HepG2 (cell line): ENCODE data around the gene NFKBIZ. TPM values are rescaled to one million over a fixed set of nuclear protein-coding genes. Genes with fewer than 3 reads are reported as not detected.

Source experiments
- ATAC-seq: fragments of 200-7000 bp; cut with Tn5 transposase; 3 replicates; pipeline ENCODE4 v1.9.1; 2020; ENCODE audit warnings: mild to moderate bottlenecking, moderate library complexity
- BruUV-seq: library from RNA; stranded (reverse); fragments of 400-500 nt; replicated peaks from 2 replicates; lab custom pipeline; 2021; lab: Mats Ljungman, UMichigan
- CTCF ChIA-PET: fragments of 300-600 bp; formaldehyde crosslinking; extraction: SDS; loops from one replicate; lab custom pipeline; 2021; ENCODE audit warnings: low total read pairs, inconsistent platforms, low intra/inter-chr PET ratio; lab: Yijun Ruan, JAX
- POLR2A ChIA-PET: fragments of 350-600 bp; sonication (Branson Sonifier 250); formaldehyde crosslinking; loops from one replicate; lab custom pipeline; 2020; ENCODE audit warnings: antibody characterized with exemption, inconsistent platforms; lab: Yijun Ruan, JAX
- DNase-seq: peaks from one replicate; pipeline ENCODE4 v3.0.0-alpha.2; 2015; ENCODE audit warnings: low spot score
- FAIRE-seq: peaks from 3 replicates; lab custom pipeline; 2011; peaks lifted over from hg19 to GRCh38; lab: Jason Lieb, UNC
- H2AFZ ChIP-seq: one replicate; pipeline ENCODE4 v1.6.1; 2011; ENCODE audit warnings: low read length, inconsistent platforms
- H3K27ac ChIP-seq: fragments of 300-600 bp; 3 replicates; pipeline ENCODE4 v1.8.0; 2011; ENCODE audit warnings: mixed run types, mild to moderate bottlenecking, mixed read lengths, low read length, inconsistent platforms; ENCODE audit not compliant: insufficient read depth; ENCODE audit errors: extremely low read length
- H3K27me3 ChIP-seq, 2 experiments: fragments of 200-600 bp in 1 of 2; 2 replicates in 1 of 2; 3 replicates in 1 of 2; pipeline versions ENCODE4 v1.6.0 to v1.8.0; 2011; ENCODE audit warnings: low read length in 2 of 2, mild to moderate bottlenecking in 2 of 2, moderate library complexity in 2 of 2, inconsistent platforms in 1 of 2; ENCODE audit not compliant: insufficient read depth in 2 of 2, control insufficient read depth in 1 of 2
- H3K36me3 ChIP-seq, 2 experiments: fragments of 200-600 bp in 1 of 2; replicated peaks in 1 of 2; 2 replicates in 1 of 2; 3 replicates in 1 of 2; pipeline versions ENCODE4 v1.5.1 to v1.8.0; 2011; ENCODE audit warnings: low read length in 2 of 2, inconsistent platforms in 1 of 2; ENCODE audit not compliant: insufficient read depth in 2 of 2, control insufficient read depth in 1 of 2
- H3K4me1 ChIP-seq: 2 replicates; pipeline ENCODE4 v1.5.1; 2012; ENCODE audit warnings: low read length, inconsistent platforms; ENCODE audit not compliant: insufficient read depth
- H3K4me2 ChIP-seq: 2 replicates; pipeline ENCODE4 v1.6.0; 2011; ENCODE audit warnings: low read depth, low read length, inconsistent platforms
- H3K4me3 ChIP-seq, 3 experiments: fragments of 200-600 bp in 1 of 3; sonication (generic), shearing (Covaris generic) in 1 of 3; replicated peaks in 1 of 3; 2 replicates each; pipeline ENCODE4 v1.5.1; 2011 to 2016; ENCODE audit warnings: low read length in 3 of 3, inconsistent platforms in 2 of 3, low read depth in 2 of 3, mild to moderate bottlenecking in 2 of 3, control low read depth in 1 of 3, mixed read lengths in 1 of 3; ENCODE audit not compliant: insufficient read depth in 1 of 3
- H3K79me2 ChIP-seq: one replicate; pipeline ENCODE4 v1.6.1; 2011; ENCODE audit warnings: low read length, inconsistent platforms; ENCODE audit not compliant: insufficient read depth
- H3K9ac ChIP-seq: 2 replicates; pipeline ENCODE4 v1.6.0; 2011; ENCODE audit warnings: mild to moderate bottlenecking, low read depth, low read length, inconsistent platforms; ENCODE audit not compliant: insufficient read depth
- H3K9me3 ChIP-seq: 2 replicates; pipeline ENCODE4 v1.5.1; 2012; ENCODE audit warnings: mild to moderate bottlenecking, low read length
- H4K20me1 ChIP-seq: 2 replicates; pipeline ENCODE4 v1.6.0; 2011; ENCODE audit warnings: inconsistent platforms, mild to moderate bottlenecking, low read length, moderate library complexity; ENCODE audit not compliant: insufficient read depth
- IKZF4 ChIP-seq: sonication (generic); formaldehyde crosslinking; IDR thresholded peaks from 2 replicates; pipeline ENCODE4 v1.5.1; 2020; ENCODE audit warnings: borderline replicate concordance, mild to moderate bottlenecking, low read depth, missing genetic modification reagents; ENCODE audit errors: not compliant biosample characterization
- KDM6A ChIP-seq: IDR thresholded peaks from 2 replicates; pipeline ENCODE4 v1.6.1; 2016; ENCODE audit warnings: low read depth
- MYNN ChIP-seq: sonication (generic); formaldehyde crosslinking; IDR thresholded peaks from 2 replicates; pipeline ENCODE4 v1.4.0; 2020; ENCODE audit warnings: mild to moderate bottlenecking, low read depth, missing genetic modification reagents
- SP140L ChIP-seq: sonication (generic); formaldehyde crosslinking; IDR thresholded peaks from 2 replicates; pipeline ENCODE4 v1.4.0; 2020; ENCODE audit warnings: missing genetic modification reagents, borderline replicate concordance
- SUZ12 ChIP-seq: fragments of 150-350 bp; IDR thresholded peaks from 2 replicates; pipeline ENCODE4 v1.6.1; 2014; ENCODE audit warnings: low read depth, low read length
- ZNF609 ChIP-seq: sonication (generic); formaldehyde crosslinking; IDR thresholded peaks from 2 replicates; pipeline ENCODE4 v1.4.0; 2020; ENCODE audit warnings: mild to moderate bottlenecking, missing genetic modification reagents, borderline replicate concordance
- ZNF776 ChIP-seq: sonication (generic); formaldehyde crosslinking; IDR thresholded peaks from 2 replicates; pipeline ENCODE4 v1.4.0; 2020; ENCODE audit warnings: mild to moderate bottlenecking, missing genetic modification reagents
- WGBS: methylation state at CpG from one replicate; pipeline ENCODE4 v1.1.6; 2017; ENCODE audit warnings: low lambda C conversion rate; 5-methylcytosine and 5-hydroxymethylcytosine counted together
- in situ Hi-C: cut with HindIII; loops from 2 replicates; pipeline ENCODE4 v1.10.0; 2017; ENCODE audit warnings: low pct_unique_long_range_greater_than_20kb; ENCODE audit not compliant: extremely low pct_ligation_motif_present
- intact Hi-C: fragments of 100-400 bp; cut with micrococcal nuclease; formaldehyde crosslinking; loops from one replicate; pipeline ENCODE4 v1.10.0; 2022; ENCODE audit not compliant: unreplicated experiment
- polyA plus RNA-seq, 8 experiments: library from polyadenylated mRNA; depleted of rRNA in 3 of 8; stranded (reverse) in 7 of 8; unstranded in 1 of 8; fragments of >200 nt; fragmentation: Illumina TruSeq in 4 of 8; extraction: Trizol in 4 of 8; gene quantifications; 2 replicates each; pipeline versions ENCODE4 v1.2.1 to v1.2.3, GENCODE V29; 2011 to 2016; ENCODE audit warnings: low read depth in 4 of 8, missing spikeins in 1 of 8, mixed read lengths in 1 of 8; ENCODE audit not compliant: insufficient read depth in 1 of 8
- total RNA-seq, 5 experiments: library from RNA; depleted of rRNA; stranded (reverse); fragments of >200 nt; fragmentation: Illumina TruSeq; extraction: Trizol; gene quantifications; 2 replicates each; pipeline ENCODE4 v1.2.3, GENCODE V29; 2016; ENCODE audit warnings: low read depth in 1 of 5

The NFKBIZ gene
- total and polyA plus RNA-seq, 2 of the 13 experiments (the other 11 are each of a cell fraction or from before 2014, with no cell fraction given), result 25.9 to 60.6 TPM

- DNase-seq (no peak), FAIRE-seq (no peak), ATAC-seq (no peak)
- Histone ChIP-seq H3K4me1 (peaks cover 29% of the 10 kb centered on the region), H3K27me3 (no peaks in the 10 kb centered on the region), H3K36me3 (no peaks in the 10 kb centered on the region; a peak in 1 of 5 replicates), H2AFZ (no peak overlapping the region), H3K4me3 (no peak overlapping the region), H3K4me2 (no peak overlapping the region), H3K9ac (no peak overlapping the region), H3K9me3 (no peaks in the 10 kb centered on the region), H3K79me2 (no peaks in the 10 kb centered on the region), H3K27ac (no peak overlapping the region), H4K20me1 (no peaks in the 10 kb centered on the region)
- WGBS, result 94% methylated on average over 2 of the region's 2 CpGs
- in situ Hi-C loops, result no loop called here
- intact Hi-C loops, result no loop called here
- CTCF ChIA-PET, result no interaction called here
- no TSS peak for BruUV-seq
- POLR2A ChIA-PET, result interaction anchor here (1.3 kb wide), 1 partner anchor 33 kb away, joined by 3 read pairs; no protein-coding TSS in a partner anchor
- TF ChIP-seq KDM6A (CRISPR knock-in tag) (no peak), MYNN (no peak), SUZ12 (no peak), IKZF4 (CRISPR knock-in tag) (no peak), ZNF609 (CRISPR knock-in tag) (no peak), SP140L (CRISPR knock-in tag) (no peak), ZNF776 (CRISPR knock-in tag) (no peak)
Measured at GRCh38 chr3:101825904-101826445, 23.3 kb upstream of the NFKBIZ start.
